Measurements from ENCODE around the gene CHST4.
"Not testable (repeated sequence)": the region's sequence is repeated elsewhere in the genome, so short reads cannot be mapped to it uniquely, and the experiment has no call there.

CHST4 gene

GRCh38 chr16:71526111-71526631, at the start of gene CHST4:
CHST4 (plus strand) TSS chr16:71526426; CDS start chr16:71536678, 10,252 bp downstream.
- peak; percentile 81 for DNase-seq

GRCh38 chr16:71476457-71477124, 49.6 kb upstream of the CHST4 start:
- no peak for DNase-seq

- DNase-seq: peak; percentile 18
Observed at GRCh38 chr16:71479420-71479819, 46.8 kb upstream of the CHST4 start.

GRCh38 chr16:71480956-71481355, 45.3 kb upstream of the CHST4 start:
- no peak for DNase-seq

- no peak for DNase-seq
Observed at GRCh38 chr16:71482569-71482968, 43.7 kb upstream of the CHST4 start.

- DNase-seq: peak; percentile 92
Observed at GRCh38 chr16:71484006-71484893, 42.0 kb upstream of the CHST4 start.

GRCh38 chr16:71489122-71489521, 37.1 kb upstream of the CHST4 start, which contains the start of gene ZNF19:
ZNF19 (minus strand) TSS chr16:71489324; CDS start chr16:71482114, 7,210 bp downstream.
- no peak for DNase-seq

- no peak for DNase-seq
Observed at GRCh38 chr16:71490361-71490760, 35.9 kb upstream of the CHST4 start.

- no peak for DNase-seq
Observed at GRCh38 chr16:71491054-71491453, 35.2 kb upstream of the CHST4 start.

- DNase-seq: no peak
Observed at GRCh38 chr16:71492786-71493185, 33.4 kb upstream of the CHST4 start.

GRCh38 chr16:71493213-71493612, 33.0 kb upstream of the CHST4 start:
- DNase-seq: no peak

GRCh38 chr16:71498031-71498430, 28.2 kb upstream of the CHST4 start:
- DNase-seq: no peak

GRCh38 chr16:71499775-71500364, 26.4 kb upstream of the CHST4 start:
- peak; percentile 57 for DNase-seq

GRCh38 chr16:71500964-71501363, 25.3 kb upstream of the CHST4 start:
- DNase-seq: no peak

GRCh38 chr16:71501547-71501946, 24.7 kb upstream of the CHST4 start:
- DNase-seq: no peak

- DNase-seq: not testable (repeated sequence)
Observed at GRCh38 chr16:71504051-71504450, 22.2 kb upstream of the CHST4 start.

- DNase-seq: no peak
Observed at GRCh38 chr16:71504901-71505300, 21.3 kb upstream of the CHST4 start.

GRCh38 chr16:71507061-71507460, 19.2 kb upstream of the CHST4 start:
- no peak for DNase-seq

- DNase-seq: no peak
Observed at GRCh38 chr16:71513302-71513701, 12.9 kb upstream of the CHST4 start.

- DNase-seq: no peak
Observed at GRCh38 chr16:71514476-71514875, 11.8 kb upstream of the CHST4 start.

- DNase-seq: no peak
Observed at GRCh38 chr16:71515026-71515425, 11.2 kb upstream of the CHST4 start.

GRCh38 chr16:71520550-71520949, 5.7 kb upstream of the CHST4 start:
- peak; percentile 14 for DNase-seq
